Stomach (tissue), 19 donors: ENCODE results near the gene OR2G3. TPM values are rescaled to one million over a fixed set of nuclear protein-coding genes. Genes with fewer than 3 reads are reported as not detected.

ENCODE experiments used
- DNase-seq, 2 donors: peaks; one replicate each; pipeline versions ENCODE4 v3.0.0 to v3.0.0-alpha.2; 2013 to 2019
- H3K27ac ChIP-seq, 5 donors: fragments of 200-600 bp in 4 of 5; sonication (generic) in 4 of 5; one replicate each; pipeline ENCODE4 v1.5.1; 2013 to 2019; ENCODE audit warnings: mild to moderate bottlenecking in 1 of 5, moderate library complexity in 1 of 5
- H3K27me3 ChIP-seq, 3 donors: fragments of 200-600 bp; sonication (generic); one replicate each; pipeline ENCODE4 v1.5.1; 2017 to 2019; ENCODE audit warnings: mixed run types in 1 of 3
- H3K36me3 ChIP-seq, 4 donors: fragments of 200-600 bp; sonication (generic); 1 replicate in 3 of 4; 2 replicates in 1 of 4; pipeline ENCODE4 v1.5.1; 2016 to 2019
- H3K4me1 ChIP-seq, 4 donors: fragments of 200-600 bp; sonication (generic); one replicate each; pipeline ENCODE4 v1.5.1; 2016 to 2019
- H3K4me3 ChIP-seq, 4 donors: fragments of 200-600 bp; sonication (generic) in 3 of 4; one replicate each; pipeline ENCODE4 v1.5.1; 2016 to 2019; ENCODE audit warnings: mild to moderate bottlenecking in 1 of 4
- H3K9me3 ChIP-seq, 4 donors: fragments of 200-600 bp; sonication (generic); one replicate each; pipeline ENCODE4 v1.5.1; 2016 to 2019
- EP300 ChIP-seq: sonication (generic); formaldehyde crosslinking; IDR thresholded peaks from one replicate; pipeline ENCODE4 v1.6.1; 2017; ENCODE audit warnings: antibody characterized with exemption
- POLR2A ChIP-seq, 4 donors: fragments of 450-650 bp; IDR thresholded peaks; one replicate each; pipeline ENCODE4 v1.6.1; 2016; ENCODE audit warnings: antibody characterized with exemption in 4 of 4, control low read depth in 2 of 4, mild to moderate bottlenecking in 1 of 4, moderate library complexity in 1 of 4
- POLR2AphosphoS5 ChIP-seq, 3 donors: sonication (generic); formaldehyde crosslinking; IDR thresholded peaks; one replicate each; pipeline ENCODE4 v1.6.1; 2016; ENCODE audit warnings: antibody characterized with exemption in 3 of 3
- WGBS, 5 donors: extraction: QIAGEN DNeasy Blood & Tissue Kit in 3 of 5; methylation state at CpG; one replicate each; pipeline versions ENCODE4 v1.1.5 to v1.1.7; 2013 to 2018; 5-methylcytosine and 5-hydroxymethylcytosine counted together
- intact Hi-C: fragments of 100-400 bp; cut with DNase I; formaldehyde crosslinking; loops from one replicate; pipeline ENCODE4 v1.15.1; 2023; ENCODE audit warnings: low total_unique reads
- long read RNA-seq, 10 donors: transcript quantifications; one replicate each; lab custom pipeline, GENCODE V29; 2026
- polyA plus RNA-seq, 3 donors: library from polyadenylated mRNA; stranded (reverse); fragments of 200-250 nt; gene quantifications; one replicate each; pipeline ENCODE4 v1.2.3, GENCODE V29; 2013
- total RNA-seq, 5 donors: library from RNA; depleted of rRNA; stranded (reverse); fragments of >200 nt; gene quantifications; one replicate each; pipeline versions ENCODE4 v1.1.0 to v1.2.3, GENCODE V29; 2014 to 2016
- TF ChIP-seq, protein P1 (sequence below), 7 experiments: fragments of 450-650 bp in 4 of 7; fragments of 200-600 bp in 3 of 7; sonication (generic) in 3 of 7; IDR thresholded peaks; one replicate each; pipeline ENCODE4 v1.5.1; 2016 to 2019; ENCODE audit warnings: antibody characterized with exemption in 7 of 7, control low read depth in 2 of 7, mild to moderate bottlenecking in 1 of 7
- donor health status: healthy with polysubstance abuse.
- donor health status: Bipolar disorder and iron deficiency.
- donor health status: healthy.

Gene OR2G3
- total RNA-seq (not detected), polyA plus RNA-seq (not detected)
- long read RNA-seq, donor 1, result 0 reads
- long read RNA-seq, donor 2, result 0 reads
- long read RNA-seq, donor 3, result 0 reads
- long read RNA-seq, donor 4, result 0 reads
- long read RNA-seq, donor 5, result 0 reads
- long read RNA-seq, donor 6, result 0 reads
- long read RNA-seq, donor 7, result 0 reads
- long read RNA-seq, donor 8, result 0 reads
- long read RNA-seq, donor 9, result 0 reads
- long read RNA-seq, donor 10, result 0 reads

DNA sequence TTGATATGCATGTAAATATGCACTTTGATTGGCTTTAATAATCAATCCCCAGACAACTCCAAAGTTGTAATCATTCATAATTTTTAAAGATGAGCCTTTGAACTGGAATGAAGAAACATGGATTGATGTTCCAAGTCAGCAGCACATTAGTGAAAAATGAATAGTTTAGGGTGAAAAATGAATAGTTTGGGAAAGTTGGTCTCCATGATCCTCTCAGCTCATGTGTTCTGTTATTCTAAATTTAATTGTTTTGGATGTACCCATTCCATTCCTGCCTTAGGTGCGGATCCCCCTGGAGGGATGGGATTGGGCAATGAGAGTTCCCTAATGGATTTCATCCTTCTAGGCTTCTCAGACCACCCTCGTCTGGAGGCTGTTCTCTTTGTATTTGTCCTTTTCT is at the start of gene OR2G3:
Gene OR2G3, plus strand, starts transcription at position 301 of the 400 bp plus-strand sequence. Its CDS starts 0 bp downstream, at position 301.
- H3K36me3 ChIP-seq, result no peaks in the 10 kb centered on the region
- 51 to 86% (median 70%) methylated on average over 2 of the region's 2 CpGs for WGBS, 5 donors
- TF ChIP-seq POLR2AphosphoS5 (IDR thresholded peaks at IDR 0.05), result no peak
- TF ChIP-seq, protein P1, sequence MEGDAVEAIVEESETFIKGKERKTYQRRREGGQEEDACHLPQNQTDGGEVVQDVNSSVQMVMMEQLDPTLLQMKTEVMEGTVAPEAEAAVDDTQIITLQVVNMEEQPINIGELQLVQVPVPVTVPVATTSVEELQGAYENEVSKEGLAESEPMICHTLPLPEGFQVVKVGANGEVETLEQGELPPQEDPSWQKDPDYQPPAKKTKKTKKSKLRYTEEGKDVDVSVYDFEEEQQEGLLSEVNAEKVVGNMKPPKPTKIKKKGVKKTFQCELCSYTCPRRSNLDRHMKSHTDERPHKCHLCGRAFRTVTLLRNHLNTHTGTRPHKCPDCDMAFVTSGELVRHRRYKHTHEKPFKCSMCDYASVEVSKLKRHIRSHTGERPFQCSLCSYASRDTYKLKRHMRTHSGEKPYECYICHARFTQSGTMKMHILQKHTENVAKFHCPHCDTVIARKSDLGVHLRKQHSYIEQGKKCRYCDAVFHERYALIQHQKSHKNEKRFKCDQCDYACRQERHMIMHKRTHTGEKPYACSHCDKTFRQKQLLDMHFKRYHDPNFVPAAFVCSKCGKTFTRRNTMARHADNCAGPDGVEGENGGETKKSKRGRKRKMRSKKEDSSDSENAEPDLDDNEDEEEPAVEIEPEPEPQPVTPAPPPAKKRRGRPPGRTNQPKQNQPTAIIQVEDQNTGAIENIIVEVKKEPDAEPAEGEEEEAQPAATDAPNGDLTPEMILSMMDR (IDR thresholded peaks at IDR 0.05), result no peak
- no peak for TF ChIP-seq EP300
- no peak for TF ChIP-seq POLR2A (IDR thresholded peaks at IDR 0.05)
- no peak within 1 kb of the TSS for H3K27ac ChIP-seq
- H3K27me3 ChIP-seq, result no peaks in the 10 kb centered on the region
- DNase-seq, result no peak
- H3K9me3 ChIP-seq, result no peaks in the 10 kb centered on the region
- H3K4me3 ChIP-seq, result no peak within 1 kb of the TSS
- H3K4me1 ChIP-seq, result no peaks in the 10 kb centered on the region
- intact Hi-C loops, result no loop called here

DNA sequence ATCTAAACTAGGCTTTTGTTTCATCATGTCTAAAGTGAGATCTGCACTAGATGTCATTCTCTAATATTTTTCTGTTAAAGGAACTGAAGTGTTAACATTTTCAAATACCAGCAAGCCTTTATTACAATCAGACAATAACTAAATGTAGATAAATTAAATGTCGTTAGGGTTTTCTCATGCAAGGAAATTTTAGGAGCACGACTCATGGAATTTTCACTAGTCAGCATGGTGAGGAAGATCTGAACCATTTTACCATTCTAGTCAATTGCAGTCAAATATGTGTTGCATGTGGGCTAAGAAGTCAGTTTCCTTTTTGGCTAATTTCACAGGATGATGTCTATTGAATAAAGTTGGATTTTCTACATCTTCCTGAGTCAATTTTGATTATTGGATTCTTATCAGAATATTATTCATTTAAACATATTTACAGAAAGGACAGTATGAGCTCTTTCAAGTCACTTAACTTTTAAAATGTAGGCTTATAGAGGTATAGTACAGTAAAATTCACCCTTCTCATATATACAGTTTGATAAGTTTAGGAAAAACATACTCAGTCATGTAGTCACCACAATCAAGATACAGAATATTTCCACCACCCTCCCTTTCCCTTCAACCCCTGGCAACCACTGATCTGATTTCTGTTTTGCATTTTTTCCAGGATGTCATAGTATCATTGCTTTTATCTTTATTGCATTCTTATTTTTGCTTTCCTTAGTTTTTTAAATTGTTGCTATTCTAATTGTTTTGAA is 47.3 kb upstream of the OR2G3 start:
- intact Hi-C loops, result no loop called here
- Histone ChIP-seq H3K4me1 (no peaks in the 10 kb centered on the region), H3K27me3 (no peaks in the 10 kb centered on the region), H3K27ac (no peak overlapping the region), H3K4me3 (no peak overlapping the region), H3K9me3 (no peaks in the 10 kb centered on the region), H3K36me3 (no peaks in the 10 kb centered on the region)
- TF ChIP-seq, protein P1 (IDR thresholded peaks at IDR 0.05), result no peak
- no peak for TF ChIP-seq POLR2AphosphoS5 (IDR thresholded peaks at IDR 0.05)
- no peak for TF ChIP-seq EP300
- no peak for TF ChIP-seq POLR2A (IDR thresholded peaks at IDR 0.05)
- WGBS, 5 donors, result 74 to 85% (median 79%) methylated on average over 2 of the region's 2 CpGs
- no peak for DNase-seq

DNA sequence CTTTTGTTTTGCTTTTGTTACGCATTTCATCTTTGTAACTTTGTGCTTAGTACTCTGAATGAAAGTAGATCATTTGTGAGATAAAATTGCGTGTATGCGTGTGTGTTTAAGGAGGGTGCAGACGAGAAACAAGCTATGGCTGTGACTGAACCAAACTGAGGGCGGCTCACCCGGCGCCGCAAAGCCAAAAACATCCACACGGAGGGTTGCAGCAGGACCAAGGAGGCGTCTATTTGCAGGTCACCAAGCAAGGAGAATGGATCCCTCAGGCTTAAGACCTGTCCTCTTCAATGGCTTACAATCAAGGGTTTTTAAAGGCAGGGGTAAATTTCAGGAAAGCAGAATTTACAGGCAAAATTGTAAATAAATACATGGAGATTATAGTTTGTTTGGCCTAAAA is 43.7 kb upstream of the OR2G3 start:
- WGBS, 5 donors, result 58 to 68% (median 61%) methylated on average over 10 of the region's 10 CpGs
- Histone ChIP-seq H3K9me3 (no peaks in the 10 kb centered on the region), H3K27ac (no peak overlapping the region), H3K4me1 (no peaks in the 10 kb centered on the region), H3K27me3 (no peaks in the 10 kb centered on the region), H3K4me3 (no peak overlapping the region), H3K36me3 (no peaks in the 10 kb centered on the region)
- TF ChIP-seq EP300 (no peak), POLR2AphosphoS5 (IDR thresholded peaks at IDR 0.05) (no peak), POLR2A (IDR thresholded peaks at IDR 0.05) (no peak)
- TF ChIP-seq, protein P1 (IDR thresholded peaks at IDR 0.05), result no peak
- DNase-seq, result no peak
- intact Hi-C loops, result no loop called here

DNA sequence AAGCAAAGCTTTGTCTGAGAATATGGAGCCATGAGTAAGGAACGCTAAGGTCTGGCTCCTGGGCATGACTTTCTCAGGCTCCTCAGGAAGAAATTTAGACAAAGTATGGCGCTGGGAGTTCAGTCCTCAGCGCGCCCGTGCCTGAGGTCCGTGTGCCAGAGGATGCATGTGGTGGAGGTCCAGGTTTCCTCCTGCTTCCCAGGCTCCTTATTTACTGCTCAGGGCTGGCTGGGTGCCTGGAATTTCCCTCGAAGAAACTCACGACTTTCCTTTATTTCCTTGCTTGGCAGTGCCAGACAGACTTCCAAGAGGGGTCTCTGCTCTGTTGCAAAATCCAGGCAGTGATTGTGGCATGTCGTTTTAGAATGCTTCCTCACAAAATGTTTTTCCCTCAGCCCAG is 43.2 kb upstream of the OR2G3 start:
- intact Hi-C loops, result no loop called here
- no peak overlapping the region for H3K4me3 ChIP-seq
- H3K36me3 ChIP-seq, result no peaks in the 10 kb centered on the region
- 62 to 74% (median 65%) methylated on average over 9 of the region's 9 CpGs for WGBS, 5 donors
- DNase-seq, result no peak
- H3K4me1 ChIP-seq, result no peaks in the 10 kb centered on the region
- no peak overlapping the region for H3K27ac ChIP-seq
- no peaks in the 10 kb centered on the region for H3K27me3 ChIP-seq
- no peak for TF ChIP-seq POLR2AphosphoS5 (IDR thresholded peaks at IDR 0.05)
- no peak for TF ChIP-seq EP300
- TF ChIP-seq, protein P1 (IDR thresholded peaks at IDR 0.05), result no peak
- TF ChIP-seq POLR2A (IDR thresholded peaks at IDR 0.05), result no peak
- H3K9me3 ChIP-seq, result no peaks in the 10 kb centered on the region
